Peyer's patch (tissue), 4 donors: Measurements from ENCODE around the gene MAGEH1. TPM values are rescaled to one million over a fixed set of nuclear protein-coding genes. Genes with fewer than 3 reads are reported as not detected.

Experiments
- DNase-seq, 3 donors: peaks; one replicate each; pipeline ENCODE4 v3.0.0-alpha.2; 2017 to 2019
- H3K27ac ChIP-seq, 4 donors: fragments of 200-600 bp; sonication (generic); one replicate each; pipeline ENCODE4 v1.5.1; 2016 to 2019
- H3K27me3 ChIP-seq, 2 donors: fragments of 200-600 bp; sonication (generic); one replicate each; pipeline ENCODE4 v1.5.1; 2019
- H3K36me3 ChIP-seq, 3 donors: fragments of 200-600 bp; sonication (generic); one replicate each; pipeline ENCODE4 v1.5.1; 2016 to 2019
- H3K4me1 ChIP-seq, 4 donors: fragments of 200-600 bp; sonication (generic); one replicate each; pipeline ENCODE4 v1.5.1; 2016 to 2019
- H3K4me3 ChIP-seq, 4 donors: fragments of 200-600 bp; sonication (generic); 1 replicate in 3 of 4; 2 replicates in 1 of 4; pipeline ENCODE4 v1.5.1; 2016 to 2019; ENCODE audit warnings: mild to moderate bottlenecking in 1 of 4
- H3K9me3 ChIP-seq, 4 donors: fragments of 200-600 bp; sonication (generic); one replicate each; pipeline ENCODE4 v1.5.1; 2016 to 2019; ENCODE audit warnings: mild to moderate bottlenecking in 1 of 4
- CTCF ChIP-seq, 6 experiments: fragments of 450-650 bp in 4 of 6; fragments of 200-600 bp in 2 of 6; sonication (generic) in 1 of 6; IDR thresholded peaks; one replicate each; pipeline ENCODE4 v1.5.1; 2017 to 2019; ENCODE audit warnings: antibody characterized with exemption in 6 of 6, mild to moderate bottlenecking in 3 of 6, moderate library complexity in 1 of 6
- POLR2A ChIP-seq, 2 donors: fragments of 450-650 bp; IDR thresholded peaks; one replicate each; pipeline ENCODE4 v1.5.1; 2017; ENCODE audit warnings: antibody characterized with exemption in 2 of 2, mild to moderate bottlenecking in 2 of 2, moderate library complexity in 2 of 2
- small RNA-seq, 2 donors: library from RNA; depleted of rRNA; stranded (forward); fragments of <200 nt; gene quantifications; one replicate each; pipeline ENCODE3, GENCODE V24; 2016
- total RNA-seq, 4 donors: library from RNA; depleted of rRNA; stranded (reverse); fragments of >200 nt; gene quantifications; one replicate each; pipeline ENCODE4 v1.1.0, GENCODE V29; 2016

The MAGEH1 gene
- total RNA-seq, 4 donors from 2014 or later = 1.1 to 6.6 (median 3.1) TPM

- Histone ChIP-seq H3K4me1 (peaks cover 0 to 7% (median 0%) of the 10 kb centered on the region in 4 donors), H3K27me3 (no peaks in the 10 kb centered on the region), H3K27ac (peak overlapping the region in 3 of 4 donors; percentile 84 to 87 (median 86)), H3K9me3 (no peaks in the 10 kb centered on the region), H3K4me3 (peak overlapping the region in 3 of 4 donors; percentile 59 to 66 (median 59)), H3K36me3 (no peaks in the 10 kb centered on the region)
- TF ChIP-seq POLR2A (IDR thresholded peaks at IDR 0.05) = no peak
- no peak for TF ChIP-seq CTCF (IDR thresholded peaks at IDR 0.05)
- DNase-seq = no peak
Observed at GRCh38 chrX:55490121-55490520, 38.2 kb downstream of the MAGEH1 start.

GRCh38 chrX:55490974-55491373 is 39.0 kb downstream of the MAGEH1 start:
- TF ChIP-seq CTCF (IDR thresholded peaks at IDR 0.05) (no peak), POLR2A (IDR thresholded peaks at IDR 0.05) (no peak)
- peaks cover 0 to 7% (median 0%) of the 10 kb centered on the region in 4 donors for H3K4me1 ChIP-seq
- no peak overlapping the region for H3K27ac ChIP-seq
- DNase-seq = no peak
- no peaks in the 10 kb centered on the region for H3K9me3 ChIP-seq
- H3K27me3 ChIP-seq = no peaks in the 10 kb centered on the region
- no peaks in the 10 kb centered on the region for H3K36me3 ChIP-seq
- H3K4me3 ChIP-seq = no peak overlapping the region

Small RNAs within 50 kb of the gene (small RNA-seq; reads per million reads assigned to genes)
- 0 reads per million in 2 donors for gene MIR4536-2

Other genes with a start within 250 kb of the MAGEH1 start
- gene PAGE5, start 231.8 kb upstream of the MAGEH1 start, total RNA-seq = not detected
- not detected for gene PAGE3, start 187.2 kb upstream of the MAGEH1 start, total RNA-seq
- under 1 TPM; 0.18 to 0.83 (median 0.54) TPM for gene USP51, start 37.7 kb downstream of the MAGEH1 start, total RNA-seq
- not detected for gene FOXR2, start 171.3 kb downstream of the MAGEH1 start, total RNA-seq